Activated naive CD8-positive, alpha-beta T cell treated with anti-CD3 and anti-CD28 coated beads, Interleukin-2, amount 50 U/mL, for 24 hours (primary cell): ENCODE measurements around the gene FER.
"Not testable (repeated sequence)": the region's sequence is repeated elsewhere in the genome, so short reads cannot be mapped to it uniquely, and the experiment has no call there.

Experiments used
- ATAC-seq: fragments of 150-1000 bp; cut with Tn5 transposase; one replicate; pipeline ENCODE4 v1.10.0; 2021
- DNase-seq: peaks from one replicate; pipeline ENCODE4 v3.0.0; 2021
- H3K27ac Mint-ChIP-seq: one replicate; pipeline ENCODE4 v1.8.0; 2021; ENCODE audit warnings: mild to moderate bottlenecking, mixed read lengths
- H3K27me3 Mint-ChIP-seq: one replicate; pipeline ENCODE4 v1.8.0; 2021; ENCODE audit warnings: mixed read lengths
- H3K36me3 Mint-ChIP-seq: one replicate; pipeline ENCODE4 v1.8.0; 2021; ENCODE audit warnings: low read depth, mixed read lengths
- H3K4me1 Mint-ChIP-seq: one replicate; pipeline ENCODE4 v1.8.0; 2021; ENCODE audit warnings: mixed read lengths
- H3K4me3 Mint-ChIP-seq: one replicate; pipeline ENCODE4 v1.8.0; 2021; ENCODE audit warnings: mild to moderate bottlenecking, moderate library complexity, mixed read lengths
- H3K9me3 Mint-ChIP-seq: one replicate; pipeline ENCODE4 v1.8.0; 2021; ENCODE audit warnings: mixed read lengths

Gene FER

GRCh38 chr5:108747774-108748400 is at the start of gene FER:
FER (plus strand) TSS chr5:108747897; CDS start chr5:108798183, 50,286 bp downstream.
- peak within 1 kb of the TSS; percentile 89 for H3K4me3 Mint-ChIP-seq
- H3K36me3 Mint-ChIP-seq = no peaks in the 10 kb centered on the region
- peak within 1 kb of the TSS; percentile 92 for H3K27ac Mint-ChIP-seq
- DNase-seq (peak; percentile 25), ATAC-seq (peak; percentile 55)
- no peaks in the 10 kb centered on the region for H3K9me3 Mint-ChIP-seq
- H3K27me3 Mint-ChIP-seq = peaks cover 2% of the 10 kb centered on the region
- peaks cover 18% of the 10 kb centered on the region for H3K4me1 Mint-ChIP-seq

- ATAC-seq, H3K27me3 Mint-ChIP-seq, H3K9me3 Mint-ChIP-seq, H3K4me3 Mint-ChIP-seq, DNase-seq, H3K36me3 Mint-ChIP-seq, H3K4me1 Mint-ChIP-seq, H3K27ac Mint-ChIP-seq: not testable (repeated sequence)
Measured at GRCh38 chr5:108700388-108700787, 47.3 kb upstream of the FER start.

- Mint-ChIP-seq H3K27me3 (no peaks in the 10 kb centered on the region), H3K36me3 (no peaks in the 10 kb centered on the region)
- no peak for ATAC-seq
Measured at GRCh38 chr5:108700930-108701329, 46.8 kb upstream of the FER start.

GRCh38 chr5:108702546-108702945 is 45.2 kb upstream of the FER start:
- H3K9me3 Mint-ChIP-seq = no peaks in the 10 kb centered on the region
- H3K27me3 Mint-ChIP-seq = no peaks in the 10 kb centered on the region
- no peak overlapping the region for H3K27ac Mint-ChIP-seq
- ATAC-seq (no peak), DNase-seq (no peak)
- H3K4me1 Mint-ChIP-seq = no peaks in the 10 kb centered on the region
- no peaks in the 10 kb centered on the region for H3K36me3 Mint-ChIP-seq
- no peak overlapping the region for H3K4me3 Mint-ChIP-seq

More at GRCh38 chr5:108700930-108701329, 46.8 kb upstream of the FER start:
- Mint-ChIP-seq H3K9me3 (no peaks in the 10 kb centered on the region), H3K27ac (no peak overlapping the region), H3K4me3 (no peak overlapping the region), H3K4me1 (no peaks in the 10 kb centered on the region)
- no peak for DNase-seq

GRCh38 chr5:108703313-108703712 is 44.4 kb upstream of the FER start:
- no peak overlapping the region for H3K4me3 Mint-ChIP-seq
- no peaks in the 10 kb centered on the region for H3K36me3 Mint-ChIP-seq
- H3K27me3 Mint-ChIP-seq = no peaks in the 10 kb centered on the region
- ATAC-seq (no peak), DNase-seq (no peak)
- H3K27ac Mint-ChIP-seq = no peak overlapping the region
- H3K4me1 Mint-ChIP-seq = no peaks in the 10 kb centered on the region
- no peaks in the 10 kb centered on the region for H3K9me3 Mint-ChIP-seq

- Mint-ChIP-seq H3K27ac (no peak overlapping the region), H3K4me3 (no peak overlapping the region), H3K9me3 (no peaks in the 10 kb centered on the region), H3K36me3 (no peaks in the 10 kb centered on the region), H3K4me1 (no peaks in the 10 kb centered on the region), H3K27me3 (peaks cover 2% of the 10 kb centered on the region)
- DNase-seq (no peak), ATAC-seq (no peak)
Measured at GRCh38 chr5:108707141-108707540, 40.6 kb upstream of the FER start.

- H3K9me3 Mint-ChIP-seq = no peaks in the 10 kb centered on the region
- H3K36me3 Mint-ChIP-seq = no peaks in the 10 kb centered on the region
- no peaks in the 10 kb centered on the region for H3K4me1 Mint-ChIP-seq
- ATAC-seq (no peak), DNase-seq (no peak)
- no peak overlapping the region for H3K4me3 Mint-ChIP-seq
- H3K27me3 Mint-ChIP-seq = peaks cover 10% of the 10 kb centered on the region
- H3K27ac Mint-ChIP-seq = no peak overlapping the region
Measured at GRCh38 chr5:108711898-108712297, 35.8 kb upstream of the FER start.

- no peaks in the 10 kb centered on the region for H3K9me3 Mint-ChIP-seq
- peaks cover under 1% of the 10 kb centered on the region for H3K4me1 Mint-ChIP-seq
- DNase-seq (no peak), ATAC-seq (no peak)
- no peak overlapping the region for H3K27ac Mint-ChIP-seq
- H3K27me3 Mint-ChIP-seq = peaks cover 11% of the 10 kb centered on the region
- no peak overlapping the region for H3K4me3 Mint-ChIP-seq
- no peaks in the 10 kb centered on the region for H3K36me3 Mint-ChIP-seq
Measured at GRCh38 chr5:108715408-108715807, 32.3 kb upstream of the FER start.

GRCh38 chr5:108720391-108720790 is 27.3 kb upstream of the FER start:
- Mint-ChIP-seq H3K27ac (no peak overlapping the region), H3K9me3 (no peaks in the 10 kb centered on the region), H3K27me3 (peaks cover 13% of the 10 kb centered on the region), H3K36me3 (no peaks in the 10 kb centered on the region), H3K4me3 (no peak overlapping the region), H3K4me1 (peaks cover 4% of the 10 kb centered on the region)
- peak; percentile 76 for ATAC-seq
- no peak for DNase-seq

GRCh38 chr5:108726446-108727235 is 21.1 kb upstream of the FER start:
- peak overlapping the region; percentile 75 for H3K27ac Mint-ChIP-seq
- H3K27me3 Mint-ChIP-seq = peaks cover 37% of the 10 kb centered on the region
- H3K4me3 Mint-ChIP-seq = peak overlapping the region; percentile 81
- H3K4me1 Mint-ChIP-seq = peaks cover 37% of the 10 kb centered on the region
- no peaks in the 10 kb centered on the region for H3K9me3 Mint-ChIP-seq
- ATAC-seq (no peak), DNase-seq (no peak)
- H3K36me3 Mint-ChIP-seq = peaks cover 2% of the 10 kb centered on the region

- Mint-ChIP-seq H3K4me3 (peak overlapping the region; percentile 81), H3K36me3 (peaks cover 2% of the 10 kb centered on the region), H3K27ac (peak overlapping the region; percentile 75), H3K4me1 (peaks cover 37% of the 10 kb centered on the region), H3K27me3 (peaks cover 37% of the 10 kb centered on the region), H3K9me3 (no peaks in the 10 kb centered on the region)
- ATAC-seq = no peak
- no peak for DNase-seq
Measured at GRCh38 chr5:108727236-108727650, 20.5 kb upstream of the FER start.

- H3K9me3 Mint-ChIP-seq = no peaks in the 10 kb centered on the region
- H3K4me1 Mint-ChIP-seq = peaks cover 37% of the 10 kb centered on the region
- DNase-seq (peak; percentile 51), ATAC-seq (peak; percentile 87)
- peaks cover 2% of the 10 kb centered on the region for H3K36me3 Mint-ChIP-seq
- H3K4me3 Mint-ChIP-seq = peak overlapping the region; percentile 81
- peak overlapping the region; percentile 75 for H3K27ac Mint-ChIP-seq
- H3K27me3 Mint-ChIP-seq = peaks cover 39% of the 10 kb centered on the region
Measured at GRCh38 chr5:108727651-108728565, 19.8 kb upstream of the FER start.

- Mint-ChIP-seq H3K36me3 (peaks cover 2% of the 10 kb centered on the region), H3K9me3 (no peaks in the 10 kb centered on the region), H3K4me1 (peaks cover 37% of the 10 kb centered on the region), H3K4me3 (peak overlapping the region; percentile 81), H3K27ac (peak overlapping the region; percentile 75), H3K27me3 (peaks cover 43% of the 10 kb centered on the region)
- DNase-seq = peak; percentile 64
- peak; percentile 82 for ATAC-seq
Measured at GRCh38 chr5:108728566-108729241, 19.0 kb upstream of the FER start.

GRCh38 chr5:108729242-108729615 is 18.5 kb upstream of the FER start:
- Mint-ChIP-seq H3K9me3 (no peaks in the 10 kb centered on the region), H3K27me3 (peaks cover 45% of the 10 kb centered on the region), H3K4me3 (no peak overlapping the region), H3K27ac (no peak overlapping the region), H3K36me3 (peaks cover 2% of the 10 kb centered on the region), H3K4me1 (peaks cover 37% of the 10 kb centered on the region)
- DNase-seq (no peak), ATAC-seq (no peak)
